Omental fat pad (tissue), 4 donors: ENCODE data around the gene MAST3. TPM values are rescaled to one million over a fixed set of nuclear protein-coding genes. Genes with fewer than 3 reads are reported as not detected.

Experiments
- ATAC-seq: fragments of 150-250 bp; one replicate; pipeline ENCODE4 v1.9.1; 2016; ENCODE audit warnings: mild to moderate bottlenecking, moderate library complexity; ENCODE audit not compliant: low FRiP score
- DNase-seq: peaks from one replicate; pipeline ENCODE4 v3.0.0-alpha.2; 2019; ENCODE audit warnings: low spot score
- total RNA-seq, 4 donors: library from RNA; depleted of rRNA; stranded (reverse); fragments of >200 nt; gene quantifications; one replicate each; pipeline ENCODE4 v1.1.0, GENCODE V29; 2016
- TF ChIP-seq, protein P1 (sequence below), 3 donors: fragments of 450-650 bp; IDR thresholded peaks; one replicate each; pipeline ENCODE4 v1.5.1; 2016 to 2017; ENCODE audit warnings: antibody characterized with exemption in 3 of 3, mild to moderate bottlenecking in 3 of 3, moderate library complexity in 2 of 3

MAST3 gene
- total RNA-seq, 4 donors from 2014 or later = 4.5 to 14.8 (median 8.9) TPM

DNA sequence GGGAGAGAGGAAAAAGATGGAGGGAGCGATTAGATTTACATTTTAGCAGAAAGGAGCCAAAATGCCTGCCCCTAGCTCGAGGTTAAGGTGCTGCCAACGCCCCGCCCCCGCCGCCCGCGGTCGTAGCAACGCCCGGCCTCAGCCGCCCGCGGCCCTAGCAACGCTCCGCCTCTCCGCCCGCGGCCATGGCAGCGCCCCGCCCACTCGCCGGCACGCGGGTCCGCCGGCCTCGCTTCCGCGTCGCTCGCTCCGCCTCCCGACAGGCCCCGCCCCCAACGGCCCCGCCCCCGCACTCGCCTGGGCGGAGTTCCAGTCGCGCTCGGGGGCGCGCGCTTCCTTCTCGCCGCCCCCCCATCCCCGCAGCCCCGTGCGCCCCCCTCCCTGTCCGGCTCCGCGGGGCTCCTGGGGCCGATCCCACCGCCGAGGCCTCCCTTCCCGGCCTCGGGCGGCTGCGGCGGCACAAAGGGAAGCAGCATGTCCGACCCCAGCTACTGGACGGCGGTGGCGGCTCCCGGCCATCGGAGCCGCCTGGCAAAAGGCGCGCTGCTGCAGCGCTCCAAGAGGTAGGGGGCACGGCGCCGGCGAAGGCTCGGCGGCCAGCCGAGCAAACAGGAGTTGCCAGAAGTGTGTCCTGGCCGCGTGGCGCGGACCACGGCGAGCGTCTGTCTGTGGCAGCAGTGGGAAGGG, 20.3 kb downstream of the MAST3 start:
- ATAC-seq = peak; percentile 83
- TF ChIP-seq, protein P1, sequence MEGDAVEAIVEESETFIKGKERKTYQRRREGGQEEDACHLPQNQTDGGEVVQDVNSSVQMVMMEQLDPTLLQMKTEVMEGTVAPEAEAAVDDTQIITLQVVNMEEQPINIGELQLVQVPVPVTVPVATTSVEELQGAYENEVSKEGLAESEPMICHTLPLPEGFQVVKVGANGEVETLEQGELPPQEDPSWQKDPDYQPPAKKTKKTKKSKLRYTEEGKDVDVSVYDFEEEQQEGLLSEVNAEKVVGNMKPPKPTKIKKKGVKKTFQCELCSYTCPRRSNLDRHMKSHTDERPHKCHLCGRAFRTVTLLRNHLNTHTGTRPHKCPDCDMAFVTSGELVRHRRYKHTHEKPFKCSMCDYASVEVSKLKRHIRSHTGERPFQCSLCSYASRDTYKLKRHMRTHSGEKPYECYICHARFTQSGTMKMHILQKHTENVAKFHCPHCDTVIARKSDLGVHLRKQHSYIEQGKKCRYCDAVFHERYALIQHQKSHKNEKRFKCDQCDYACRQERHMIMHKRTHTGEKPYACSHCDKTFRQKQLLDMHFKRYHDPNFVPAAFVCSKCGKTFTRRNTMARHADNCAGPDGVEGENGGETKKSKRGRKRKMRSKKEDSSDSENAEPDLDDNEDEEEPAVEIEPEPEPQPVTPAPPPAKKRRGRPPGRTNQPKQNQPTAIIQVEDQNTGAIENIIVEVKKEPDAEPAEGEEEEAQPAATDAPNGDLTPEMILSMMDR (IDR thresholded peaks at IDR 0.05) = no peak
- DNase-seq = peak; percentile 67

DNA sequence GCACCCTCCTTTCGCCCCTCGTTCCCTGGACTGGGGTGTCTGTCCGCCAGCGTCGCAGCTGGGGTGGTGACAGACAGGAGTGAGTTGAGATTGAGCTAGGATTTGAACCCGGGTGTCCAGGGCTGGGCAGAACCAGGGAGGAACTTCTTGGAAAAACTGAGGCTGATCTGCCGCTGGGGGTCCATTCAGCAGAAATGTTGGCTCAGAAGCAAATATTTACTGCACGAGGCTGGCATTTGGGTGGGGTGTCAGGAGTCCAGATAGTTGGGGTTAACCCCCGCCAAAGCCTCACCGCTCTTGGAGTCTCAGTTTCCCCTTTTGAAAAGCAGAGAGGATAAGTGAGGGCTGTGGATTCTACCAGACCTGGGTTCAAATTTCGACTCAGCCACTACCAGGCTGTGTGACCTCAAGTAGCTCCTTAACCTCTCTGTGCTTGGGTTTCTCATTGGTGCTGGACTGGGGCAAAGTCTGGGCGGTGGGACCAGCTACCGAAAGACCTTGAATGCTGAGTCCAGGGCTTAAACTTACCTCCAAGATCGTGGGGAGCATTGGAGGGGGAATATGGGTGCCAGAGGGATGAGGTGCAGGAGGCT, 20.9 kb downstream of the MAST3 start:
- ATAC-seq (peak; percentile 8), DNase-seq (no peak)
- TF ChIP-seq, protein P1 (IDR thresholded peaks at IDR 0.05) = no peak

DNA sequence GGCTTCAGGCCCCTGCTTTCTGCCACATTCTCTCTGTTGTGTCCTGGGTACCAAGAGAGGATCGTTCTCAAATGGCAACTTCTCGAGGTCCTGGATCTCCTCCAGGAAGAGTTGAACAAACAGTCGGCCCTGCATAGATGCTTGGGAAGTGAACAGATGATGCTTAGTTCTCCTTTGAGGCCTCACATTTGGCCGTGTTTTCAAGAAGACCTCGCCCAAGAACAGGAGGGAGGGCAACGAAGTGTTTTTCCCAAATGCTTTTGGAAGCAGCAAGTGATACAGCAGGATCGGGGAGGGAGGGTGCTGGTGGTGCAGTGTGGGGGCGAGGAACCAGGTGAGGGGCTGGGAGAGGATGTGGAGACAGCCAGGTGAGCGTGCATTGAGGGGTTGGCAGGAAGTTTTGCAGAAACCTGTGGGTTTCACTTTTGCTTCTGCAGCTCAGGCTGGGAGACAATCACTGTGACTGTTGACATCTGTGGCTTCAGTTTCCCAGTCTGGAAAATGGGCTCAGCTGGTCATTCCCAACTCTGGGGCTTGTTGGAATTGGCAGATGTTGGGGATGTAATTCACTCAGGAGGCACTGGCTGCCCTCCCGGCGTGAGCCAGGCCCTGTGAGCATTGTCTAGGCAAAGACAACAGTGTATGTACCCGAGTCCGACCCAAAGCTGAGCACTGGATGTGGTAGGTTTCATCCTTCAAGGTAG, 21.6 kb downstream of the MAST3 start:
- DNase-seq (no peak), ATAC-seq (no peak)
- TF ChIP-seq, protein P1 (IDR thresholded peaks at IDR 0.05) = no peak

DNA sequence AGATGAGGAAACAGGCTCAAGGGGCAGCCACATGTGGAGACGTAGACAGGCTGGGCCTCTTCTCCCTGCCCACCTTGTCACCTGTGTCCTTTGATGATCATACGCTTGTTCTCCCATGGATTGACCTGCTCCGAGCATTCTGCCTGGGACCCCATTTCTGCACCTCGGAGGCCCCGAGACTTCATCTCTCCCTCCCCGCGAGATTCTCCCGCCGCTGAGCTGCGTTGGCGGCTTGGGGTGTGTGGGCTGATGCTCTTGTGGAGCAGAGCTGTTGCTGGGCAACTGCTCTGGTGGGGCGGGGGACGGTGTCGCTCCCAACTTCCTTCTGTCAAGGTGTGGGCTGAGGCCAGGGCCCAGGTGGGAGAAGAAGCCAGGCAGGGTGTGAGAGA, 22.1 kb downstream of the MAST3 start:
- TF ChIP-seq, protein P1 (IDR thresholded peaks at IDR 0.05) = no peak
- DNase-seq = no peak
- ATAC-seq = no peak

DNA sequence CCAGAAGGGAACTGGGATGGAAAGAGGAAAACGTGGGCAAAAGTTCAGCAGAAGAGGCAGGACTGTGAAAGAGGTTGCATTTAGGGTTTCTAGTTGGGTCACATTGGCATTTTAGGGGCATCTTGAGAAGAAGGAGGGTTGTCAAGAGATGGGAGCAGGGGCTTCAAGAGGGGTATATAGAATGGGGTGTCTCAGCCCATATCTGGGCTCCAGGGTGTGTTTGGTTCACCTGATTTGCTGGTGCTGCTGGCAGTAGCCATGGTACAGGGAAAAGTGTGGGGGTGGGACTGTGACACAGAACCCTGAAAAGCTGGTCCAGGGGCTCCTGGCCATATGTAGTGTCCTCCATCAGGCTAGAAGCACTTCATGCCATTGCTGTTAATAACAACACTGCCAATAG, 22.5 kb downstream of the MAST3 start:
- no peak for DNase-seq
- TF ChIP-seq, protein P1 (IDR thresholded peaks at IDR 0.05) = no peak
- no peak for ATAC-seq

DNA sequence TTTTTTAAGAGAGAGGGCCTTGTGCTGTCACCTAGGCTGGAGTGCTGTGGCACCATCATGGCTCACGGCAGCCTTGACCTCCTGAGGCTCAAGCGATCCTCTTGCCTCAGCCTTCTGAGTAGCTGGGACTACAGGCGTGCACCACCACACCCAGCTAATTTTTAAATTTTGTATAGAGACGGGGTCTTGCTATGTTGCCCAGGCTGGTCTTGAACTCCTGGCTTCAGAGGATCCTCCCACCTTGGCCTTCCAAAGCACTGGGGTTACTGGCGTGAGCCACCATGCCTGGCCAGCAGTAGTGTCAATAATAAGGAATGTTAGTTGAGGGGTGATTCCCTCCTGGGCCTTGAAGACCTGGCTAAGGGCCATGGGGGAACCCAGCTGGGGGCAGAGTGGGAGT, 23.6 kb downstream of the MAST3 start:
- TF ChIP-seq, protein P1 (IDR thresholded peaks at IDR 0.05) = no peak
- DNase-seq = no peak

More for the DNA sequence above, 23.6 kb downstream of the MAST3 start:
- ATAC-seq = no peak
